Activated effector memory CD4-positive, alpha-beta T cell treated with anti-CD3 and anti-CD28 coated beads, Interleukin-2, amount 50 U/mL, for 16 hours (primary cell): Measurements from ENCODE around the gene ANKS1B.
"Not testable (repeated sequence)": the region's sequence is repeated elsewhere in the genome, so short reads cannot be mapped to it uniquely, and the experiment has no call there.

ENCODE experiments used
- DNase-seq: peaks from one replicate; pipeline ENCODE4 v3.0.0-alpha.2; 2020

Gene ANKS1B

DNA sequence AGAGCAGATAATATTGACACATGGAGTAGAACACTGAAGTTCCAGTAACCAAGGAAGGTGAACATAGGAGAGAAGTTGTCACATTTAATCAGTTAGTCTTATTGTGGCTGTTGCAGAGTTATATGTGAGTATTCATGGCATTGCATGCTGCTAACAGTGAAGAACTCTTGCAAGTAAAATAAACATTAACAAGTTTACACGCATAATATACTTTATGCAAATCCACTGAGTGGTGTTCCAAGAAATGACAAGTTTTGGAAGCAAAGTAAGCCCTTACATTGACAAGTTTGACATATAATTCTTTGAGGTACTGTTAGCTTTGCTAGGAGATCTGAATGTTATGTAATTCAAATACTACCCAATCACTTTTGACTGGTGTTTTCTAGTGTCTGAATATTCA lies 125.6 kb downstream of the ANKS1B start:
- no peak for DNase-seq

DNA sequence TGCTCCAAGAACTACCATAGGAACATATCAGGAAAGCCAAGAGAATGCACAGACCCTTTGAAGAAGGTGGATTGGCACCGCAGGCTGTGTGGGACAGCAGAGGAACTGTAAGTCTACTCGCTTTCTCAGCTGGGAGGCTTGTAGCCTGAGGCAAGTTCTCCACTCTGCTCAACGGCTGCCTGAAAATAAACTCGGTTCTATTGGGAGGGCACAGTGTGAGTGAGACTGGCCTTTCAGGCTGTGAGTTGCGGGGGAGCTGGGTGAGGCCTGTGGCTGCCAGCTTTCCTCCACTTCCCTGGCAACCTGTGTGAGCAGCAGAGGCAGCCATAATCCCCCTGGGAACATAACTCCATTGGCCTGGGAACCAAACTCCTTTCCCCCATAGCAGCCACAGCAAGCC lies 132.1 kb downstream of the ANKS1B start:
- no peak for DNase-seq

DNA sequence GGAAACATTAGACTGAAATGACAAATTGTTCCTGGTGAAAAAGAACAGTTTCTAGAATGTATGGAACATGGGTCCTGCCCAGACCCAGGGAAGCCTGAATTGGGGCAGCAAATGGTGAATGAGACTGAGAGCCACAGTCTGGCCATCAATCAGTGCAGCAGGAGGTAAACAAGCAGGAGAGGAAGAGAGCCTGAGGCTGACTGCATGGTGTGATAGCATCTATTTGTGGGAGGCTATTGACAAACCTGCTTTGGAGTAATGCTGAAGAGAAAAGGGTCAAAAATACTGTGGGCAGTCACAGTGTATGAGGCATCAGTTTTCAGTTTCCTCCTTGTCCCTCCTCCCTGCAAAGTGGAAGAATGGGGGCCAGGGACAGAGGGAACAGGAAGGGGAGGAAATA lies 136.8 kb downstream of the ANKS1B start:
- DNase-seq, result no peak

DNA sequence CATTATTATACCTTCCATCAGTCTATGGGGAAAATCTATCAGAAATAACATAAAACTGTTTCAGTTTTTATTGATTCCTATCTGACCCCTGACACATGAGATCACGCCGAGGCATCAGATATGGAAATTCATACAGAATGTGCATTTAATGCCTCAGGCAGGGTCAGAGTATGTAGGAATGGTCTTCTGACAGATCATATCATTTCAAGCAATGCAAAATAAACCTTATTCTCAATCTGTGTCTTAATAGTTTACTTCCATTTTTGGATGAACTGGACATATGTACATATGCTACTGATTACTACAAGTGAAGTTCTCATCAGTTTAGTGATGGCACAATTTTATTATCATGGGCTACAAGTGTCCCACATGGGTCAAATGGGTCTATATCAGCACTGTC lies 150.0 kb downstream of the ANKS1B start:
- DNase-seq, result no peak

DNA sequence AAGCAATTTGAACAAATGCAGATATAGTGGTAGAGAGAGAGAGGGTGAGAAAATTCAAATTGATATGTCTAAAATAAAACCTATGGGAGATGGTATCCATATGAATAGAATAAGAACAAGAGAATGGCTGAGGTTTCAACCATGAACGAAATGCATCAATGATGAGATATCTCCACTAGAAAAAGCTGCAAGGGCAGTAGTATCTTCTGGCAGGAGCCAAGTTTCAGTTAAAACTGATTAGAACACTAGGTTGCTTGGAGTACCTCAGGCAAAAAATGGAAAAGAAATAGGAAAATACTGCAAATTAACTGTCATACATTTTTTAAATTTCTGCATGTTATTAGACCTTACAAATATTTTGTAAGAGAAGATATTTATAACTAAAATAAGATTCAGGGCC lies 151.3 kb downstream of the ANKS1B start:
- no peak for DNase-seq

DNA sequence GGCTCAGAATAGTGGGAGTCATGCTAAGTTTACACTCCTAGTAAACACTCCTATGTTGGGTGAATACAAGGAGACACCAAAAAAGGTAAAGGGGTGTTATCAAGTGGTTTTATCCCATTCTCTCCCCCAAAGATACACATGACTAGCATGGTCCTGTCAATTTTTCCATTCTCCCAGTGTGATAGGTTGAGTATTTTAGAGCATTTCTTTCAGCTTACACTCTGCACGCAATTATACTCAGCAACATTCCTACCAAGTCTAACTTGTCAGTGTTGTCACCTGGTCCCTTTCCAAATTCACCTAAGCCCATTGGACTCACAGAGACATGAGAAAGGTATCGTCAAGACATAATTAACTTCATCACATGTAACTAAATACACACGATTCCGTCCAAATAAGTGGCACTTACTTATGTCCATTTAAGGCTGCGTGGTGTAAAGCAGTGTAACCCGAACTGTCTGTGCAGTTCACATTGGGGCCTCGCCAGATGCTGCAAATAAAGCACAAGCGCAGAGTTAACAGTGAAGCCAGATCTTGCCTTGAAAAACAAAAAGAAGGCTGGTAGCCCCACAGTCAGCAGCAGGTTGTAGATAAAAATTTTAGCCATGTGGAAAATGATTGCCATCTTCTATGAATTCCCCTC lies 159.7 kb downstream of the ANKS1B start:
- DNase-seq, result no peak

DNA sequence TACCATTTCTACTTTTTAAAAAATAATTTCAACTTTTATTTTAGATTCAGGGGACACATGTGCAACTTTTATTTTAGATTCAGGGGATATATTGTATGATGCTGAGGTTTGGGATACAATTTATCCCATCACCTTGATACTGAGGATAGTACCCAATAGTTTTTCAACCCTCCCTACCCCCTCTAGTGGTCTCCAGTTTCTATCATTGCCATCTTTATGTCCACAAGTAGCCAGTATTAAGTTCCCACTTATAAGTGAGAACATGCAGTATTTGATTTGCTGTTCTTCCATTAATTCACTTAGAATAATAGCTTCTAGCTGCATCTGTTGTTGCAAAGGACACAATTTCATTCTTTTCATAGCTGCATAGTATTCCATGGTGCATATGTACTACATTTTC lies 162.5 kb downstream of the ANKS1B start:
- DNase-seq, result no peak

DNA sequence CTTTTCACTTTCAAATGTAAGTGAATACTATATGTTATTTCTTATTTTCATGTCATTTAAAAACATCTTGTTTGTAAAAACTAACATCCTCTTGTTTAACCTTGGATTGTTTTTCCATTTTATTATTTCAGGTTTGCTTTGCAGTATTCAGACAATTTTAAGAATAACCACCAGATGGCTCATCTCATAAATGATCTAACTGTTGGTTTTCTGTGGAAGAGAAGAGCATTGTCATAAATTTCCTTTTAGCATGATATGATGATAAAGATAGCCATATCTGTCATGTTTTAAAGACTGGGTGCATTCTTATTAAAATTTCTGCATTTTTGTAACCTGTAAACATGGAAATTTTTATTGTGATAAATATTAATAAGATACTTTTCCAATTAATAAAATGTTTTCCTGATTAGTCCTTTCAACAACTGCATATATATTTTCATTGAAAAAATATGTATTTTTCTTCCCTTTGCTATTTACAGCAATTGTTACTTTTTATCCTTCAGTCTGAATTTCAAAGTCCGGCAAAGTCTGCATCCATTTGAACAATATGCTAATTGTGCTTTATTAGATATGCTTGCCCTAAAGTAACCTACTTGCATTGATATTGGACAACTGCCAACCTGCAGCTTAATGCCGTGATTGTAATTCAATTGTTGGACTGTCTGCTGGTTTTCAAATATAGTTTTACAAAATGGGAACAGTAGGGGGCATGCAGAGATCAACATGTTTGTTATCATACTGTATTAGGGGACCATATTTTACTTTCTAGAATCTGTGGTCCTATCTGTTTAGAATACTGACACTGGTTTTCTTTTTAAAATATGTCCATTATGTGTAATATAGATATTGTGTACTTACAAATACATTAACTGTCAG lies 173.8 kb downstream of the ANKS1B start:
- no peak for DNase-seq

DNA sequence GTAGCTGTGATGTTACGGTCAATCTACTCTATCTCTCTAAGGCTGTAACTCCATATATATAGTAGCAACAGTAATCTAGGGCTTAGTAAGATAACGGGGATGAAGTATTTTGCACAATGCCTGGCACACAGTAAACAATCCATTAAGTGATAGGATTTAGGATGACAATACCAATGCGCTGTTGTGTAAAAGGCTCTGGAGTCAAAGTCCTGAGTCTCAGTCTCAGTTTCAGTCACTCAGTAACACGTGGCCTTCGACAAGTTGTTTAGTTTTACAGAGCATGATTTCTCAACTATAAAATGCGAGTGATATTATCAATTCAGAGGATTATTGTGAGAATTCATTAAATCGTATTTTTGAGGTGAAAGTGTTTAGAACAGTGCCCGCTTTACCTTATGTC lies 174.8 kb downstream of the ANKS1B start:
- DNase-seq, result no peak

DNA sequence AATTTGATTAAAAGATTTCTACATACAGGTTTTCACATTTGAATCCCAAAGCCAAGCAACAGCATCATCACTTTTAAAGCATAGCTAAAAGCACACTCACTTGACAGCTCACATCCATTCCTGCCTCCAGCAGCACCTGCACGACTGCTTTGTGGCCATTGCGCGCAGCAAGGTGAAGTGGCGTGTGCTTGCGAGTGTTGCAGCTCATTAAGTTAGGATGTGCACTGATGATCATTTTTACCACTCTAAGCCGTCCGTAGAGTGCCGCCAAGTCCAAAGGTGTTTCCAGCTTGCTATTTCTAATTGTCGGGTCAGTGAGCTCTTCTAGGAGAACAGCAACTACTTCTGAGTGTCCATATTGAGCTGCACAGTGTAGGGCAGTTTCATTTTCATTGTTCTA lies 178.4 kb downstream of the ANKS1B start:
- no peak for DNase-seq

DNA sequence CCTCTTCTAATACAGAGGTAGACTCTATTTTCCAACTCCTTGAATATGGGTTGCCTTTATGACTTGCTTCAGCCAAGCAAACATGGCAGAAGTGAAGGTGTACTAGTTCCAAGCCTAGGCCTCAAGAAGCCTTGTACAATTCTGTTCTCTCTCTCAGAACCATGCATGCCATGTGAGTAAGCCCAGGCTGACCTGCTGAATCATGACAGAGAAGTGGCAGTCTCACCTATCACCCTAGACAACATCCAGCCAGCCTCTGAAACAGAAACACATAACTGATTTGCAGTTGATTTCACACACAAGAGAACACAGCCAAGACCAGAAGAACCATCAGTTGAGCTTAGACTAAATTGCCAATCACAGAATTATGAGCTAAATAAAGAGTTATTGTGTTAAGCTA lies 180.0 kb downstream of the ANKS1B start:
- DNase-seq, result no peak

DNA sequence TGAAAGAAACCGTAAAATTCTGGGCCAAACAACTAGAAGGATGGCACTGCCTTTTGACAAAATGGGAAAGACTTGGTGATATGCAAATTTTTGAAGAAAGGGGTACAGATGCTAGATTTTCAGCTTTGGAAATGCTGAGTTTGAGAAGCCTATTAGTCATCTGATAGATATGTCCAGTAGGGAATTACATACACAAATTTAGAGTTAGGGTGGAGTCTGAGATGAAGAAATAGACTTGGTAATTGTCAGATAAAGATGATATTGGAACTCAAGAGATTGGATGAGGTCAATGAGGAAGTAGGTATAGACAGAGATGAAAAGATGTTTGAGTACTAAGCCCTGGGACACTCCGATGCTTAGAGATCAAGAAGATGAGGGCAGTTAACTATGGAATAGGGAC lies 184.1 kb downstream of the ANKS1B start:
- DNase-seq, result no peak

DNA sequence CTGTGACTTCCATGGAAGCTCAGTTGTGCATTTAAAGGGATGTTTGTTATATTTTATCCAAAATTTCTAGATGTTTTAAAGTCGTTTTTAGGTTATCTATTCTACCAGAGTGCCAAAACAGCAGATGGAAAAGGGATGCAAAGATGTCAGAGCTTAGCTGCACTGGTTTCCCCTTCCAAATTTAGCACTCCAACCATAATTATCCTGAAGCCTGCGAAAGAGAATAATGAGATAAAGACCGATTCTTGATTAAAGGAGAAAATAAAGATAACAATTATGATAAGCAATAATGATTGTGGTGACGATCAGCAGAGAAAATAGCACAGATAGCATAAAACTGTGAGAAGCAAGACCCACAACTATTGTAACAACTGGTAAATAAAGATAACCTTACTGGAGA lies 186.8 kb downstream of the ANKS1B start:
- not testable (repeated sequence) for DNase-seq

DNA sequence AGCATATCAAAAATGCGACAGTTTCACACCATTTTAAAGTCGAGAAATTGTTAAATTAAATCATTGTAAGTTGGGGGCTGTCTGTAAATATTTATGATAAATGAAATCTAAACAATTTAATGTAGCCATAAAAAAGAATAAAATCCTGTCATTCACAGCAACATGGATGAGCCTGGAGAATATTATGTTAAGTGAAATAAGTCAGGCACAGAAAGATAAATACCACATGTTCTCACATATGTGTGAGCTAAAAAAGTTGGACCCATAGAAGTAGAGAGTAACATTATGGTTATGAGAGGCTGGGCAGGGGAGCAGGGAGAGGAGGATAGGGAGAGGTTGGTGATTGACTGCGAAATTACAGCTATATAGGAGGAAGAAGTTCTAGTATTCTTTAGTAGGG lies 201.3 kb downstream of the ANKS1B start:
- no peak for DNase-seq

DNA sequence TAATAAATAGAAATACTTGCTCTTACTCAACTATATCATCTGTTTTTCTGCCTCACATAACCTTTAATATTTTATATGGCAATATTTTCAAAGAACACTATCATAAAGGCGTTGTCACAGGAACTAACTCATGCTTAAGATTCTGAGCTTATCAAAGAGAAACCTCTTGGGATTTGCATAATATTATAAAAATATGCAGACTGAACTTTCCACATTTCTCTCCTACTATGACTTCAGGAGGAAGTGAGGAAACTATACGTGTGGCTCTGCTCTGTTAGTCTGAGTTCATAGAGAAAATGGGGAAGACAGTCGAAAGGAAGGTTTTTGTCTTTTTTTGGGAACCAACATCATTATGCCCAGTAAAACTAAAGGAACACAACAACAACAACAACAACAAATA lies 212.5 kb downstream of the ANKS1B start:
- no peak for DNase-seq

DNA sequence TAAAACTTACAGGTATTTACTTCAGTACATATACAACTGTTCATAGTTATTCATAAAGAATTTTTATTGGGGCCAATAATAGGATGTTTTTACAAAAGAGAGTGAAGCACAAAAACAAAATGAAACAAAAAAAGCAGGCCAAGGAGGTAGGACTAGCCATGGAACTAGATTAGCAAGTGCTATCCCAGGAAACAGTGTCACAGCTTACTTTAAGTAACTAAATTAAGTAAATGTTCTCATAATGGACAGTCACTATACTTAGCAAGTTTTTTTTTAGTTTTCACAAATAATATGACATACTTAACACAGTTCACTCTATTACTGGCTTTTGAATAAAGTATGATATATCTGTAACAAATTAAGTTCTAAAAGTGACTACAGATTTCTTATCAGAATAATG lies 213.1 kb downstream of the ANKS1B start:
- no peak for DNase-seq

DNA sequence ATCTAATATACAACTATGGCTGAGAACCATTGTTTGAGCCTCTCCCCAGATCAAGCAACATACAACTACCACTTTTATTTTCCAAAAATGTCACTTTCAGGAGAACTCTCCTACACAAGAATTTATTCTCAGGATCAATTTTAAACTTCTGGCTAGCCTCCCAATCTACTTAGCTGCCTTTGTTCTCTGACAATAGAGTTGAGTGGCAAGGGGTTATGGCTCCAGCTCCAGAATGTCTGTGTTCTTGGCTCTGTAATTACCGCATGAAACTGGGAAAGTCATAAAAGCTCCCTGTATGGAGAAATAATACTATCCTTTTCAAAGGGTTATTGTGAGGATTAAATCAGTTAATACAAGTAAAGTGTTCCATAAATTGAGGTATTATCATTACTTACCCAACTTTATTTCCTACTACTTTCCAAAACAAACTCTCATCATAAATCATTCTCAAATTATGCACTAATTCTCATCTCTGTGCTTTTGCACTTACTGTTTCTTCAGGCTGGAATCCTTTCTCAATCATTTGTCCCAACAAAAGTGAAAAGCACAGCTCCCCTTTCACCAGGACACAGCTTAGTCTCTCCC lies 215.2 kb downstream of the ANKS1B start:
- DNase-seq, result no peak

DNA sequence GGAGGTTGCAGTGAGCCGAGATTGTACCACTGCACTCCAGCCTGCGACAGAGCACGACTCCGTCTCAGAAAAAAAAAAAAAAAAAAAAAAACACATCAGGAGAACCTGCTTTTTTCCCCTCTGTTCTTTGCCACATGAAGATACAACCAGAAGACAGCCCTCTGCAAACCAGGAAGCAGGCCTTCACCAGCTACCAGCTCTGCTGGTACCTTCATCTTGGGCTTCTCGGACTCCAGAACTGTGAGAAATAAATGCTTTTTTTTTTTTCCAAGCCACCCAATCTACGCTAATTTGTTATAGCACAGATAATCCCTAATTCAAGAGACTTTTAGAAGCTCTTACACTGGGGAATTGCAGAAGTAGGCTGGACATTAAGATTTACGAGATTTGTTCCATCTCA lies 216.0 kb downstream of the ANKS1B start:
- DNase-seq, result no peak

DNA sequence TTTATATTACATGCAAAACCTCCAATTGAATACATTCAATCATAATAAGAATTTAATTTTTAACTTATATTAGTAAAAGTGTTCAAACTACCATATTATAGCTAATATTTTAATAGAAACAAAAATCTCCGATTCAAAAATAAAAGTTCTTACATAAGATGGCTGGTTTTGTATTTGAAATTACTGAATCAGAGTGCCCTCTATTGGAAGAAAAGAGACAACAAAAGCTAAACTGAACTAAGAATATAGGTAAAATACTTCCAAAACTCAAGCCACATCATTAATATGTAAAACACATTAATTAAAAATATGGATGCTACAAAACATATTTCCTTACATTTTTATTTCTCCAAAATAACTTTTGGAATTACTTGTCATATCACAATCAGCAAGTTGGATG lies 216.9 kb downstream of the ANKS1B start:
- no peak for DNase-seq

DNA sequence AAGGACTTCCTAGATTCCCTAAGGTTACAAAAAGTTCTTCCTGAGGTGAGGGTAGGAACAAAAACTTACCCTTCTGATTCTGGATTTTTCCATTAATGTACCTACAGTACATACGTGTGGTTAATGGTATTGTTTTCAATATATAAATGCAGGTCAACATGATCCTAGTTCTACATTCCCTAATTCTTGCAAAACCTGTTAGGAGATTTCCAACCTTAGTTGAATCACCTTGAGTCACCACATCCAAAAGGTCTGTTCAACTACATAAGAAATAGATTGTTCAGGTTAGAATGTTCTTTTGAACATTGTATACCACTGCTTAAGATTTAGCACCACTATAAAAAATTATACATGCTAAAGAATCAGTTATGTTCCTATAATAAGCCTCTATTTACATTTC lies 218.3 kb downstream of the ANKS1B start:
- no peak for DNase-seq

DNA sequence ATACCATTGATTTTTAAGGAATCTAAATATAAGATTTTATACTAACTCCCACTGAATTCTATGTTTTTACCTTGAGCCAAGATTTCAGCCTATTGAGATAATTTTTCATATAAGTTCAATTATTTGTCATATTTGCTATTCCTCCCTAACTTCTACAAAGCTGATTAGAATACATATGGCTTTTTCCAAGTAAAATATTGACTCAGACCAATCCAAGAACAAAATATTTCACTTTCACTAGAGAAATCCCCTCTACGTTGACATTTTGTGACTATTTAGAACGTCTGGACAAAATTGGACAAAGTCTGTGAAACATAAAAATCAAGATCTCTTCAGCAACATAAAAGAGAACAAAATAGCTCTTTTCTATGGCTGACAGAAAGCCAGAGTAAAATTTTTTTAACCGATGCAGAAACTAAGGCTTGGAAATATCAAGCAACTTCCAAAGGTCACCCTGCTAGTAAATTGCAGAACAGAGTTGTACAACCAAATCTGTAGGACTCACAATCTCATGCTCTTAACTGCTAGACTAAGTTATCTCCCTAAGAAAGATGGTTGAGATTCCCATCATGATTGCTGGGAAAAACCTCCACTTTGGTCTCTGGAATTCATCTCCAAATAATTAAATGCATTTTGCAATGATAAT lies 219.1 kb downstream of the ANKS1B start:
- no peak for DNase-seq

DNA sequence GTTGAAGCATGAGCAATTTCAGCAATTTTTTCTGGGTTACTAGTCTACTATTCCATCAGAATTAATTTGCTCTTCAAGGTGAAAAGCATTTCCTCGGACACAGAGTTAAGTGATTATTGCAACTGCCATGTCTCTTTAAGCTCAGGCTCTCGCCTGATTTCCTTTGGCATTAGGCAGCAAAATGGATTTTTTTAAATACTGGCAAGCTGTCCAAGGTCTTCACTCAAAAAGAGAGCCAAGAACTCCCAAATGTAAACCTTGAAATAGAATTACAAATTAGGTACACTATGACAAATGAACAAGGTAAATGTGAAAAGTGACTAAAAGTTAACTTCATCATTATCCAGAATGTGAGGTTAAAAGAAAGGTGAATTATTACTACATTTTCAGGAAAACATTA lies 225.3 kb downstream of the ANKS1B start:
- DNase-seq, result no peak

DNA sequence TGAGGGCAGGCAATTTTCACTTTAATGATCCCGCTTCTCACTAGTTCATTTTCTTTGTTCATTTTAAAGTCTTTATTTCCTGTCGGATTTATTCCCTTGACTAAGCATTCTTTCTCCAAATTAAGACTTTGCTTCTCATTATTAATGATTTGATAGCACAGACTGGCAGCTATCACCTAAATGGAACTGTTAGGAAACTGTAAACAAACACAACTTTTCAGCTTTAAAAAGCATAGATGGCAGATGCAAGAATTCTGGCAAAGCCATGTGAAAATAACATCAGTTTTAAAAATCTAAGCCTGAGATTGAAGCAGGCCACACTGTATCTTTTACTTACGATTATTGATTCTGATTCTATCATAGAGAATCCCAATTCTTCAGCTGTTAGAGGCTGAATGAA lies 225.7 kb downstream of the ANKS1B start:
- no peak for DNase-seq

DNA sequence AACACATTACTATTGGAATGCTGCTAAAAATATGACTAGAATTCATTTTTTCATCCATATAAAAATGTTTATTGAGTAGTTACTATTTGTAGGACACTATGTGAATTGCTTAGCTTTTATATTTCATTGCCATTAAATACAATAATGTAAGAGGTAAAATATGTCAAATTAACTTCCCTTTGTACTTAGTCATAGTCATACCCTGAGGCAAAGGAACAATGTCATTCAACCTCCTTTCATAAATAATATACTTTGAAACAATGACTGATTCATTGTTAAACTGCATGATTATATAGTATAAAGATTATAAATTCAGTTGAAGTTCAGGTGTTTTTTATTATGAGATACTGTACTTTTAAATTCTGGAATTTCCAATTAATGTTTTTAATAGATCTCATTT lies 232.0 kb downstream of the ANKS1B start:
- no peak for DNase-seq
